Fibroblast of lung (primary cell): ENCODE results near the gene NPAT. TPM values are rescaled to one million over a fixed set of nuclear protein-coding genes. Genes with fewer than 3 reads are reported as not detected.

Experiments used
- DNase-seq, 2 donors: peaks; one replicate each; pipeline versions ENCODE4 v3.0.0 to v3.0.0-alpha.2; 2010; ENCODE audit warnings: low read depth in 2 of 2
- H2AFZ ChIP-seq: 2 replicates; pipeline ENCODE4 v1.5.1; 2012; ENCODE audit warnings: low read length, control low read depth, inconsistent platforms
- H3K27ac ChIP-seq: 2 replicates; pipeline ENCODE4 v1.5.1; 2011; ENCODE audit warnings: low read length, control low read depth; ENCODE audit not compliant: insufficient read depth
- H3K27me3 ChIP-seq: 2 replicates; pipeline ENCODE4 v1.5.1; 2011; ENCODE audit warnings: mild to moderate bottlenecking, low read length; ENCODE audit not compliant: control insufficient read depth, insufficient read depth
- H3K36me3 ChIP-seq: 2 replicates; pipeline ENCODE4 v1.5.1; 2011; ENCODE audit warnings: low read length; ENCODE audit not compliant: control insufficient read depth, insufficient read depth
- H3K4me1 ChIP-seq: 2 replicates; pipeline ENCODE4 v1.5.1; 2011; ENCODE audit warnings: low read length; ENCODE audit not compliant: control insufficient read depth, insufficient read depth; ENCODE audit errors: extremely low read depth
- H3K4me2 ChIP-seq: 2 replicates; pipeline ENCODE4 v1.5.1; 2011; ENCODE audit warnings: low read length, control low read depth; ENCODE audit not compliant: insufficient read depth; ENCODE audit errors: extremely low read depth
- H3K4me3 ChIP-seq, 4 experiments: fragments of 200-600 bp in 1 of 4; sonication (generic) in 1 of 4; replicated peaks in 1 of 4; 2 replicates each; pipeline ENCODE4 v1.5.1; 2011 to 2016; ENCODE audit warnings: low read length in 4 of 4, low read depth in 3 of 4, mild to moderate bottlenecking in 3 of 4, control low read depth in 2 of 4, inconsistent platforms in 1 of 4, mixed read lengths in 1 of 4; ENCODE audit not compliant: insufficient read depth in 1 of 4; ENCODE audit errors: control extremely low read depth in 1 of 4
- H3K79me2 ChIP-seq: 2 replicates; pipeline ENCODE4 v1.5.1; 2012; ENCODE audit warnings: mild to moderate bottlenecking, low read length, inconsistent platforms; ENCODE audit not compliant: control insufficient read depth, insufficient read depth
- H3K9ac ChIP-seq: 2 replicates; pipeline ENCODE4 v1.5.1; 2011; ENCODE audit warnings: mild to moderate bottlenecking, low read length, control low read depth; ENCODE audit not compliant: insufficient read depth
- H3K9me3 ChIP-seq: 2 replicates; pipeline ENCODE4 v1.5.1; 2012; ENCODE audit warnings: low read depth, low read length; ENCODE audit not compliant: control insufficient read depth, insufficient read depth
- H4K20me1 ChIP-seq: 2 replicates; pipeline ENCODE4 v1.5.1; 2011; ENCODE audit warnings: low read length; ENCODE audit not compliant: control insufficient read depth, insufficient read depth; ENCODE audit errors: extremely low read depth
- EZH2 ChIP-seq: IDR thresholded peaks from 2 replicates; pipeline ENCODE4 v1.5.1; 2012; ENCODE audit warnings: low read length, control low read depth, mild to moderate bottlenecking; ENCODE audit errors: missing control alignments
- polyA plus RNA-seq, 2 donors: library from polyadenylated mRNA; depleted of rRNA in 1 of 2; stranded (reverse) in 1 of 2; unstranded in 1 of 2; fragments of >200 nt; gene quantifications; 2 replicates each; pipeline ENCODE4 v1.2.1, GENCODE V29; 2011 to 2012; ENCODE audit warnings: missing spikeins in 1 of 2
- total RNA-seq: library from RNA; depleted of rRNA; stranded (reverse); fragments of >200 nt; gene quantifications from 2 replicates; pipeline ENCODE4 v1.2.1, GENCODE V29; 2014
- TF ChIP-seq, protein P1 (sequence below), 2 donors: IDR thresholded peaks in 1 of 2; conservative IDR thresholded peaks in 1 of 2; 1 replicate in 1 of 2; 2 replicates in 1 of 2; pipeline ENCODE4 v1.5.1; 2011 to 2012; ENCODE audit warnings: low read length in 2 of 2, control low read depth in 1 of 2, inconsistent platforms in 1 of 2, low read depth in 1 of 2, mild to moderate bottlenecking in 1 of 2

NPAT gene
- total and polyA plus RNA-seq, 2 donors (not counting 1 experiment from before 2014, with no cell fraction given): 10.9 to 12.7 TPM

DNA sequence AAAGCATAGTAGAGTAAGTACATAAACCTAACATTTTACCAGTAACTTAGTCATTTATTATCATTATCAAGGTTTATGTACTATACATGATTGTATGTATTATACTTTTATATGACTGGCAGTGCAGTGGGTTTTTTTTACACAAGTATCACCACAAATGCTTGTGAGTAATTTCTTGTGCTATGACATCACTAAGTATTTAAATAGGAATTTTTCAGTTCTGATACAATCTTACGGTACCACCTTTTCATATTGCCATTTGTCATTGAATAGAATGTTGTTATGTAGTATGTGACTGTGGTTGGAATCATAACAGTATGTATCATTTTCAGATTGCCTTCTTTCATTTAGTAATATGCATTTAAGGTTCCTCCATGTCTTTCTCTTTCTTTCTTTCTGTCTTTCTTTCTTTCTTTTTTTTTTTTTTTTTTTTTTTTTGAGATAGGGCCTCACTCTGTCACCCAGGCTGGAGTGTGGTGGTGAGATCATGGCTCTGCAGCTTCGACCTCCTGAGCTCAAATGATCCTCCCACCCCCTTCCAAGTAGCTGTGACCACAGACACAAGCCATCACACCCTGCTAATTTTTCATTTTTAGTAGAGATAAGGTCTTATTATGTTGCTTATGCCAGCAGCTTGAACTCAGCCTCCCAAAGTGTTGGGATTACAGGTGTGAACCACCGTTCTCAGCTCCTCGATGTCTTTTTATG, 19.0 kb upstream of the NPAT start:
- Histone ChIP-seq H3K4me3 (no peak overlapping the region), H3K4me1 (no peaks in the 10 kb centered on the region), H3K9me3 (no peaks in the 10 kb centered on the region), H4K20me1 (no peaks in the 10 kb centered on the region), H3K27ac (no peak overlapping the region), H3K36me3 (no peaks in the 10 kb centered on the region), H3K27me3 (no peaks in the 10 kb centered on the region), H3K9ac (no peak overlapping the region), H3K79me2 (no peaks in the 10 kb centered on the region), H2AFZ (no peak overlapping the region), H3K4me2 (no peak overlapping the region)
- TF ChIP-seq, protein P1, sequence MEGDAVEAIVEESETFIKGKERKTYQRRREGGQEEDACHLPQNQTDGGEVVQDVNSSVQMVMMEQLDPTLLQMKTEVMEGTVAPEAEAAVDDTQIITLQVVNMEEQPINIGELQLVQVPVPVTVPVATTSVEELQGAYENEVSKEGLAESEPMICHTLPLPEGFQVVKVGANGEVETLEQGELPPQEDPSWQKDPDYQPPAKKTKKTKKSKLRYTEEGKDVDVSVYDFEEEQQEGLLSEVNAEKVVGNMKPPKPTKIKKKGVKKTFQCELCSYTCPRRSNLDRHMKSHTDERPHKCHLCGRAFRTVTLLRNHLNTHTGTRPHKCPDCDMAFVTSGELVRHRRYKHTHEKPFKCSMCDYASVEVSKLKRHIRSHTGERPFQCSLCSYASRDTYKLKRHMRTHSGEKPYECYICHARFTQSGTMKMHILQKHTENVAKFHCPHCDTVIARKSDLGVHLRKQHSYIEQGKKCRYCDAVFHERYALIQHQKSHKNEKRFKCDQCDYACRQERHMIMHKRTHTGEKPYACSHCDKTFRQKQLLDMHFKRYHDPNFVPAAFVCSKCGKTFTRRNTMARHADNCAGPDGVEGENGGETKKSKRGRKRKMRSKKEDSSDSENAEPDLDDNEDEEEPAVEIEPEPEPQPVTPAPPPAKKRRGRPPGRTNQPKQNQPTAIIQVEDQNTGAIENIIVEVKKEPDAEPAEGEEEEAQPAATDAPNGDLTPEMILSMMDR (conservative IDR thresholded peaks at IDR 0.05 in 1 of 2, IDR thresholded peaks at IDR 0.05 in 1 of 2; ENCODE audit: low read depth in 1 of 2, low read length in 2 of 2): no peak
- no peak for TF ChIP-seq EZH2
- no peak for DNase-seq

- H3K27me3 ChIP-seq: no peaks in the 10 kb centered on the region
- H3K9me3 ChIP-seq: no peaks in the 10 kb centered on the region
- TF ChIP-seq, protein P1 (conservative IDR thresholded peaks at IDR 0.05 in 1 of 2, IDR thresholded peaks at IDR 0.05 in 1 of 2; ENCODE audit: low read depth in 1 of 2, low read length in 2 of 2): no peak
- no peak for TF ChIP-seq EZH2
- no peaks in the 10 kb centered on the region for H4K20me1 ChIP-seq
- no peak overlapping the region for H3K9ac ChIP-seq
- no peaks in the 10 kb centered on the region for H3K36me3 ChIP-seq
- H3K4me1 ChIP-seq: no peaks in the 10 kb centered on the region
- no peak for DNase-seq
- no peak overlapping the region for H3K27ac ChIP-seq
- no peak overlapping the region for H2AFZ ChIP-seq
- H3K79me2 ChIP-seq: no peaks in the 10 kb centered on the region
- no peak overlapping the region for H3K4me3 ChIP-seq
- H3K4me2 ChIP-seq: no peak overlapping the region
Measured at GRCh38 chr11:108239076-108239475, 16.6 kb upstream of the NPAT start.

DNA sequence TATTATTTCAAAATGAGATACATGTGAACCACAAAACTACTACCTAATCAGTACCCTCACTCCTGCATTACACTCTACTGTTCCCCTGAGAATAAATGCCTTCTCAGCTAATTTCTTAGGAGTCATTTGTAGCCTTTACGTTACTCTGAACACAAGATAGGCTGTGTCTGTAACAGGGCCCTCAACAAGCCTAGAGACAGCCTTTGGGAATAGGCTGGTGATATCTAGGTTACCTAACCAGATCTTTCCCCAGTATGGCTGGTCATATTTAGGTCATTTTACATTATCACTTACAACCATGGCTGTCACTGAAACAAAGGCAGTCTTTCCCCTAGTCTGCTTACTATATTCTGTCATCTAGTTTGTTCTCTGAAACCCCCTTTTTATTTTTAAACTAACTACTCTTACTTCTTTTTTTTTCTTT, 14.6 kb upstream of the NPAT start:
- no peak overlapping the region for H3K4me2 ChIP-seq
- no peak overlapping the region for H3K9ac ChIP-seq
- H3K27me3 ChIP-seq: no peaks in the 10 kb centered on the region
- H3K27ac ChIP-seq: no peak overlapping the region
- no peaks in the 10 kb centered on the region for H3K9me3 ChIP-seq
- H3K36me3 ChIP-seq: no peaks in the 10 kb centered on the region
- no peak overlapping the region for H3K4me3 ChIP-seq
- H3K4me1 ChIP-seq: no peaks in the 10 kb centered on the region
- no peak for TF ChIP-seq EZH2
- TF ChIP-seq, protein P1 (conservative IDR thresholded peaks at IDR 0.05 in 1 of 2, IDR thresholded peaks at IDR 0.05 in 1 of 2; ENCODE audit: low read depth in 1 of 2, low read length in 2 of 2): no peak
- H2AFZ ChIP-seq: no peak overlapping the region
- no peaks in the 10 kb centered on the region for H4K20me1 ChIP-seq
- H3K79me2 ChIP-seq: no peaks in the 10 kb centered on the region
- no peak for DNase-seq
